GM21381 (cell line): ENCODE results near the gene IZUMO4.
"Not testable (repeated sequence)": the region's sequence is repeated elsewhere in the genome, so short reads cannot be mapped to it uniquely, and the experiment has no call there.

Experiments
- ATAC-seq: cut with Tn5 transposase; IDR thresholded peaks from one replicate; pipeline ENCODE4 v1.9.1; 2021; ENCODE audit warnings: mild to moderate bottlenecking, moderate library complexity; ENCODE audit not compliant: unreplicated experiment

The IZUMO4 gene

GRCh38 chr19:2122251-2122650 is 25.5 kb downstream of the IZUMO4 start:
- ATAC-seq: no peak

DNA sequence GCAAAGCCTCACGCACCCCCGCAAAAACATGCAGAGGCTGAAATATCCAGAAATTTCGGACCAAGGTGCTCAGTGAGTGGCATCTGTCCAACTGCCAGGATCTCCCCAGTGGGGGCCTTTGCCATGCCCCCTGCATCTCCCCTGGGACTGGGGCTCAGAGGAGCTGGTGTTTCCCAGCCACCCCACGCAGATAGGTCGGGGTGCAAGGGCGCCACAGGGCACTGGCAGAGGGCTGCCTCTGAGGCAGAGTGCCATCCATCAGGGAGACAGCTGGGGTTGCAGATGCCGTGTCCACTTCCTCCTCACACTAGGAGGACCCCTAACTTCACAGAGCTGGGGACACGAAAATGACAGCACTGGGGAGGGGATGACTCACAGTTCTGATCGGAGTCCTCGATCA is 26.3 kb downstream of the IZUMO4 start:
- ATAC-seq: no peak

- ATAC-seq: no peak
Observed at GRCh38 chr19:2123682-2124387, 27.1 kb downstream of the IZUMO4 start.

DNA sequence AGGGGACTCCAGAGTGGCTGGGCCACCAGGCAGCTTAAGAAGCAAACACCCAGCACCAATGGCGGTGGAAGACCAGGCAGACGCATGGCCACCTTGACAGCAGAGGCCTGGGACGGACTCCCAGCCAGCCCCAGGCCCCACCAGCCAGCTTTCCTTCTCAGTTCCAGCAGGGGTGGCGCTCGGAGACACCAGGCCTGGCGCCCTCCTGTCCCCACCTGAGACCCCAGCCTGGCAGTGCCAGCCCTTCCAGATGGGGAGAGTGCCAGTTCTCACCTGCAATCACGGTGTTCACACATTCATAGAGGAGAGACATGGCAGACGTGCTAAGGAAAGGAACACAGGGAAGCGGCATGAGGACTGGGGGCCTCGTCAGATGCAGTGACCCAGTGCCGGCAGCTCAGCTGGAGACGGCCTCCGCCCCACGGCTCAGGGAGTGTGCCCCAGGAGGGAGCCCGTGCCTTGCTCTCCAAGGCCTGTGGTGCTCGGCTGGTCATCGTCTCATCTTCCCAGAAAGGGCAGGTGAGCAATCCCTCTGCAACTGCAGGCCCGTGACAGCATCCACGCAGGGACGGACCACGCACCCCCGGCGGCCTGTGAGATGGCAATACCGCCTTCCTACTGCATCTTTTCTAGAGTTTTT is 30.3 kb downstream of the IZUMO4 start:
- no peak for ATAC-seq

GRCh38 chr19:2127758-2128157 is 31.0 kb downstream of the IZUMO4 start:
- no peak for ATAC-seq

DNA sequence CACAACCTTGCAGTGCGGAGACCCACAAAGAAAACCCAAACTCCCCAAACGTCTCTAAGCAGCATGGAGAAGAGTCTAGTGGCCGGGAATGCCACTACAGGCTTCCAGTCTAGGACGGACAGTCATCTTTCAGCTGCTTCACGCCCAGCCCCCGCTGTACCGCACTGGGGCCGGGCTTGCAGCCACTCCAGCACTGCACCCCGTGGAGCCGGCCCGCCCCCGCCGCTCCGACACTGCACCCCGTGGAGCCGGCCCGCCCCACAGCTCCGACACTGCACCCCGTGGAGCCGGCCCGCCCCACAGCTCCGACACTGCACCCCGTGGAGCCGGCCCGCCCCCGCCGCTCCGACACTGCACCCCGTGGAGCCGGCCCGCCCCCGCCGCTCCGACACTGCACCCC is 31.5 kb downstream of the IZUMO4 start:
- ATAC-seq: not testable (repeated sequence)

- no peak for ATAC-seq
Observed at GRCh38 chr19:2129022-2129421, 32.3 kb downstream of the IZUMO4 start.

GRCh38 chr19:2129486-2129885 is 32.8 kb downstream of the IZUMO4 start:
- no peak for ATAC-seq

DNA sequence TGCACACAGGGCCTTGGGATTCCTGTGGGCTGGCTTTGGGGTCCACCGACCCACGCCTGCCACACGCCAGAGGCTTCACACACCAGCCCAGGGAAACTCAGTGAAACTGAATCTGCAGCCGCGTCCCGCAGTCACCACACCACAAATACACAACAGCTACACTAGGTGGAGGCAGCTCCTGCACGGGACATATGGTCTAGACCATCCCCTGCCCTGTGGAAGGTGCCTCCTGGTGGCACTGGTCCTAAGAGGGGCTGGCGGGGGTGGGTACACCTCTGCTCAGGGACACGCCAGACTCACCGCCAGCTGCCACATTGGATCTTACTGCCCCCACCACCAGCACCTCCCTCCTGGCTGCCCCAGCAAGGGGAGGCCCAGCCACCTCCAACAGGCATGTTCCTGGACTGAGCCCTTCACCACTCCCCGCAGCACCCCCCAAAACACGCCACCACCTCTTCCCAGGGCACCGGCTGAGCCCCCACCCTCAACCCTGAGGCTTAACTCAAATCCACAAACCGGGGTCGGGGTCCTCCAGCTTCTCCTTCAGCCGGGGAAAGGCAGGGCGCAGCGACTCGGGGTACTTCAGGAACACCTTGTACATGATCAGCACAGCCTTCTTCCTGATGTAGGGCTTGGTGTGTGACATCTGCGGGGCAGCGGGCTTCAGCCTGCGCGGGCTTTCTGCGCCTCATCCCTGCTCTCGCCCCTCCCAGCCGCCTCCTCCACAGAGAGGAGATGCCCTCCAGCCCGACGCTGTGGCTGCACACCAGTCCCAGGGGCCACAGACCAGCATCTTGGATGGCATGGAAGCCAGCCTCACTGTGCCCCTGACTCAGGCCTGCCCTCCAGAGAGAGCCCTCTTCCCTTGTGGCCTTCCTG is 33.4 kb downstream of the IZUMO4 start:
- ATAC-seq: no peak

DNA sequence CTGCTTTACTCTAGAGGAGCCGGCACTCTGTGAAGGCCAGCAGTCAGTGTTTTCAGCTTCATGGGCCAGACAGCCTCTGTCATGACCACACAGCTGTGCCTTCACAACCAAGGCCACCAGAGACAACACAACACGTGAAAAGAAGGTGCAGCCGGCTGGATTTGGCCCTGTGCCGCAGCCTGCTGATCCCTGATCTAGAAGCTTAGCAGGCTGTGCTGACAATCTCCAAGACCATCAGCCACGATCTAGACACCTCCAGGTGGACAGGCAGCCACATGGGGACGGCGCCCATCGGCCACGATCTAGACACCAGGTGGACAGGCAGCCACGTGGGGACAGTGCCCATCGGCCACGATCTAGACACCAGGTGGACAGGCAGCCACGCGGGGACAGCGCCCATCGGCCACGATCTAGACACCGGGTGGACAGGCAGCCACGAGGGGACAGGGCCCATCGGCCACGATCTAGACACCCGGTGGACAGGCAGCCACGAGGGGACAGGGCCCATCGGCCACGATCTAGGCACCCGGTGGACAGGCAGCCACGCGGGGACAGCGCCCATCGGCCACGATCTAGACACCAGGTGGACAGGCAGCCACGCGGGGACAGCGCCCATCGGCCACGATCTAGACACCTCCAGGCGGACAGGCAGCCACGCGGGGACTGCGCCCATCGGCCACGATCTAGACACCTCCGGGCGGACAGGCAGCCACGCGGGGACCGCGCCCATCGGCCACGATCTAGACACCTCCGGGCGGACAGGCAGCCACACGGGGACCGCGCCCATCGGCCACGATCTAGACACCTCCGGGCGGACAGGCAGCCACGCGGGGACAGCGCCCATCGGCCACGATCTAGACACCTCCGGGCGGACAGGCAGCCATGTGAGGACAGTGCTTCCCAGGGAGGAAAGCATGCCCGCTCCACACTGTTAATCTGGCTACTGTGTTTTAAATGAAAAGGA is 34.6 kb downstream of the IZUMO4 start:
- ATAC-seq: not testable (repeated sequence)

DNA sequence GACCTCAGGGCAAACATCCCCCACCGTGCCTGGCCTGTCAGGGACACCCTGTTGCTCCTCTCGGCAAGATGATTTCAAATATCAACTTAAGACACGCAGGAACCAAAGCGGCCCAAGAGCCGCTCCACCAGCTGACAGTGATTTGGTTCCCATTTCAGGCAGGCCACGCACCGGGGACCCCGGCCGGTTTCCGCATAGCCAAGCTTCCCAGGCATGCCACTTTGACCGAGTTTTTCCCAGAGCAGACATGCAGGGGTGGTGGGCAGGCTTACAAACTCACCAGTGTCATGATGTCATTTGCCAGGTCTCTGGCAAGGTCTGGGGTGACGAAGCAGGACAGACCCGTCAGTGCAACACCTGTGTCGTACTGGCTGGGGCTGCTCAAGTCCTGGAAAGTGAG is 35.5 kb downstream of the IZUMO4 start:
- ATAC-seq: no peak

DNA sequence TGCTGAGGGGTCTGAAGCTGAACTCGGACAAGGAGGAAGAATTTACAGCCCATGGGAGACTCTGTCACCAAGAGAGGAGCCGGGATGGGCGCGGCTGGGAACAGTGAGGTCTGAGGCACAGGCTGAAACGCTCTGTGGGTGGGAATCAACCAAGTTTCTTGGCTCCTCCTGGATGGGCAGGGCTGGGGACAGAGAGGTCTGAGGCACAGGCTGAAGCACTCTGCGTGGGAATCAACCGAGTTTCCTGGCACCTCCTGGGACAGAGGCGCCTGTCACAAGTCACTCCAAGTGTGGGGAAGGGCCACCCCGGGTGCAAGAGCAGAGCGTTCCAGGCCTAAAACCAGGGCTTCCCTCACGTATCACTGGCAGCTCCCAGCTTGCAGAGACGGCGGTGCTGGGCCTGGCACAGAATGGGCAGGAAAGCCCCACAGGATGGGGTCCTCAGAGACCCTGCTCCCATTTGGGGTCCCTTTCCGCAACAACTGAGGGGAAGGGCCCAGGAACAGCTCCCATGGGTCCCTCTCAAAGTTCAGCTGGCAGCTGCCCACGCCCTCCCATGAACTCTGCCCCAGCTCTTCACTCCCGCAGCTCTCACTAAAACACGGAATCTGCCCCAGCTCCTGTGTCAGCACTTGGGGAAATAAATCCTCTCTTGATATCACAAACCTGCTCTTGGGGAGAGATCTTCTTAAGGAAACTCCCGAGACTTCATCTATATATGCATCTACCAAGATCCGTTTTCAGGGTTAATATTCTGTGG is 36.2 kb downstream of the IZUMO4 start:
- ATAC-seq: no peak

DNA sequence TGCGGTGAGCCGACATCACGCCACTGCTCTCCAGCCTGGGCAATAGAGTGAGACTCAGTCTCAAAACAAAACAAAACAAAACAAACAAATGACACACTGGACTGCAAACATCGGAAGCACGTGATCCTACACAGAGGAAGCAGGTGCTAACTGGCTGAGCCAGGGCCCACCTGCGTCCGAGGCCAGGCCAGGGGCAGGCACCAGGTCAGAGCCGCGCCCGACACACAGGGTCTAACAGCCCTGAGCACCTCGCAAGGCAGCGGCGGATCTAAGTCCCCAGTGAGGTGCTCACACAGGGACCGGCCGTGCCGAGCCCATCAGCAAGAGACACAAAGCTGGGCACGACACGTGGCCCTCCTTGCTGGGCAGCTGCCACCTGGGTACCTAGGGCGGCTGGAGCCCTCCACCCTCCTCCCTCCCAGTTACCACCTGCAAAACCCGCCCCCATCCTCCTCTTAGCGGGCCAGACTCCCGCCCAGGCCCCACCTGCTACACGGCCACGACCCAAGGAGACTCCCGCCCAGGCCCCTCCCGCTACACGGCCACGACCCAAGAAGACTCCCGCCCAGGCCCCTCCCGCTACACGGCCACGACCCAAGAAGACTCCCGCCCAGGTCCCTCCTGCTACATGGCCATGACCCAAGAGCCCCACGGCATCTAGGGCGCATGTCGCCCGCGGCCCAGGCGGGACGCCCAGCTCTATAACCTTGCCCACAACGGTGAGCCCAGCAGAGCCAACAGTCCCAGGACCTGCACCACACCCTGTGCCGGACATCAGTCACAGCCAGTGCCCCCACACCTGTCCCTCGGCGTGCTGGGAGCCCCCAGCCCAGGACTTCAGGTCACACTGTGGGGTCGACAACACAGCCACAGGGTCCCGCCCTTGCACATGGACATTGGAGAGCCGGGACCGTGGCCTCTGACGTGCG is 39.0 kb downstream of the IZUMO4 start:
- no peak for ATAC-seq

- no peak for ATAC-seq
Observed at GRCh38 chr19:2136796-2137195, 40.1 kb downstream of the IZUMO4 start.

- ATAC-seq: no peak
Observed at GRCh38 chr19:2138061-2138728, 41.5 kb downstream of the IZUMO4 start.

- ATAC-seq: no peak
Observed at GRCh38 chr19:2139385-2140137, 42.8 kb downstream of the IZUMO4 start.

GRCh38 chr19:2140138-2140569 is 43.4 kb downstream of the IZUMO4 start:
- no peak for ATAC-seq
